ENCODE data around the gene SGCD. TPM values are rescaled to one million over a fixed set of nuclear protein-coding genes. Genes with fewer than 3 reads are reported as not detected.

Gene SGCD
- total and polyA plus RNA-seq, 2 experiments from 2014 or later = 0.77 to 1.3 TPM

GRCh38 chr5:156621719-156622118 lies 294.8 kb downstream of the SGCD start:
- Histone ChIP-seq H3K4me1 (ENCODE audit: low read depth) (no peaks in the 10 kb centered on the region), H3K27ac (no peak overlapping the region), H3K4me3 (no peak overlapping the region), H3K9me3 (ENCODE audit: low read depth) (no peaks in the 10 kb centered on the region), H3K27me3 (no peaks in the 10 kb centered on the region), H3K36me3 (no peaks in the 10 kb centered on the region)
- no peak for TF ChIP-seq CTCF (IDR thresholded peaks at IDR 0.05; ENCODE audit: low read depth, low read length)
- DNase-seq (ENCODE audit: low read depth in 1 of 2, low spot score in 1 of 2) = no peak

- no peak for TF ChIP-seq CTCF (IDR thresholded peaks at IDR 0.05; ENCODE audit: low read depth, low read length)
- no peaks in the 10 kb centered on the region for H3K27me3 ChIP-seq
- DNase-seq (ENCODE audit: low read depth in 1 of 2, low spot score in 1 of 2) = no peak
- H3K4me1 ChIP-seq (ENCODE audit: low read depth) = no peaks in the 10 kb centered on the region
- no peak overlapping the region for H3K4me3 ChIP-seq
- no peaks in the 10 kb centered on the region for H3K36me3 ChIP-seq
- H3K27ac ChIP-seq = no peak overlapping the region
- H3K9me3 ChIP-seq (ENCODE audit: low read depth) = no peaks in the 10 kb centered on the region
Observed at GRCh38 chr5:156623381-156624040, 296.5 kb downstream of the SGCD start.

- Histone ChIP-seq H3K27ac (no peak overlapping the region), H3K4me3 (no peak overlapping the region), H3K27me3 (no peaks in the 10 kb centered on the region), H3K9me3 (ENCODE audit: low read depth) (no peaks in the 10 kb centered on the region), H3K36me3 (no peaks in the 10 kb centered on the region), H3K4me1 (ENCODE audit: low read depth) (no peaks in the 10 kb centered on the region)
- TF ChIP-seq CTCF (IDR thresholded peaks at IDR 0.05; ENCODE audit: low read depth, low read length) = no peak
- DNase-seq (ENCODE audit: low read depth in 1 of 2, low spot score in 1 of 2) = no peak
Observed at GRCh38 chr5:156624686-156625085, 297.7 kb downstream of the SGCD start.

- Histone ChIP-seq H3K4me3 (no peak overlapping the region), H3K36me3 (no peaks in the 10 kb centered on the region), H3K27ac (no peak overlapping the region), H3K27me3 (no peaks in the 10 kb centered on the region), H3K9me3 (ENCODE audit: low read depth) (no peaks in the 10 kb centered on the region), H3K4me1 (ENCODE audit: low read depth) (no peaks in the 10 kb centered on the region)
- DNase-seq (ENCODE audit: low read depth in 1 of 2, low spot score in 1 of 2) = no peak
- no peak for TF ChIP-seq CTCF (IDR thresholded peaks at IDR 0.05; ENCODE audit: low read depth, low read length)
Observed at GRCh38 chr5:156628421-156628820, 301.5 kb downstream of the SGCD start.

- DNase-seq (ENCODE audit: low read depth in 1 of 2, low spot score in 1 of 2) = no peak
- Histone ChIP-seq H3K9me3 (ENCODE audit: low read depth) (no peaks in the 10 kb centered on the region), H3K27ac (no peak overlapping the region), H3K36me3 (no peaks in the 10 kb centered on the region), H3K27me3 (no peaks in the 10 kb centered on the region), H3K4me3 (no peak overlapping the region), H3K4me1 (ENCODE audit: low read depth) (no peaks in the 10 kb centered on the region)
- TF ChIP-seq CTCF (IDR thresholded peaks at IDR 0.05; ENCODE audit: low read depth, low read length) = no peak
Observed at GRCh38 chr5:156631005-156631404, 304.0 kb downstream of the SGCD start.
